Adipose tissue (tissue), 3 donors: Measurements from ENCODE around the gene PKD2. TPM values are rescaled to one million over a fixed set of nuclear protein-coding genes. Genes with fewer than 3 reads are reported as not detected.

ENCODE experiments used
- H3K27ac ChIP-seq: one replicate; pipeline ENCODE4 v1.5.1; 2013; ENCODE audit warnings: low read depth, low read length
- WGBS, 3 donors: extraction: QIAGEN DNeasy Blood & Tissue Kit; methylation state at CpG; one replicate each; pipeline ENCODE4 v1.1.7; 2013; 5-methylcytosine and 5-hydroxymethylcytosine counted together
- polyA plus RNA-seq, 3 donors: library from polyadenylated mRNA; stranded (reverse); fragments of 200-250 nt; gene quantifications; one replicate each; pipeline ENCODE4 v1.2.3, GENCODE V29; 2013
- donor health status: healthy with polysubstance abuse.
- donor health status: Bipolar disorder and iron deficiency.
- donor health status: healthy.

The PKD2 gene
- polyA plus RNA-seq: 10 to 100 TPM in 2 of 3 donors, 1 to 10 TPM in 1; 7.3 to 26.2 (median 17.8) TPM

DNA sequence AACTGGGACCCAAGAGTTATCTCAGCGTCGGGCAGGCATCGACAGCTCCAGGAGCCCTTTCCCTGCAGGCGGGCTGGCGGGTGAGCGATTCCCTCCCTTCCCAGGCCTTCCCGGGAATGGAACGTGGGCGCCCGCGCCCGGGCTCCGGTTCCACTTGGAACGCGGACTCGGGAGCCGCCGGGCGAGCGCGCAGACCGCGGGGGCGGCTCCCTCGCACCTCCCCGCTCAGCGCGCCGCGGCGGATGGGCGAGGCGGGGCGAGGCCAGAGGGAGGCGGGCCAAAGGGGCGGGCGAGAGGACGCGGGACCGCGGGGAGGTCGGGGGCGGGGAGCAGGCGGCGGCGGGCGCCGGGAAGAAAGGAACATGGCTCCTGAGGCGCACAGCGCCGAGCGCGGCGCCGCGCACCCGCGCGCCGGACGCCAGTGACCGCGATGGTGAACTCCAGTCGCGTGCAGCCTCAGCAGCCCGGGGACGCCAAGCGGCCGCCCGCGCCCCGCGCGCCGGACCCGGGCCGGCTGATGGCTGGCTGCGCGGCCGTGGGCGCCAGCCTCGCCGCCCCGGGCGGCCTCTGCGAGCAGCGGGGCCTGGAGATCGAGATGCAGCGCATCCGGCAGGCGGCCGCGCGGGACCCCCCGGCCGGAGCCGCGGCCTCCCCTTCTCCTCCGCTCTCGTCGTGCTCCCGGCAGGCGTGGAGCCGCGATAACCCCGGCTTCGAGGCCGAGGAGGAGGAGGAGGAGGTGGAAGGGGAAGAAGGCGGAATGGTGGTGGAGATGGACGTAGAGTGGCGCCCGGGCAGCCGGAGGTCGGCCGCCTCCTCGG, at the start of gene PKD2:
Gene PKD2 (plus strand): TSS at position 332 of the 818 bp plus-strand sequence. CDS start 99 bp downstream, at position 431.
- WGBS, 3 donors: 0 to 1% (median 1%) methylated on average over 35 to 115 of the region's 116 CpGs
- peak within 1 kb of the TSS; percentile 19 for H3K27ac ChIP-seq

DNA sequence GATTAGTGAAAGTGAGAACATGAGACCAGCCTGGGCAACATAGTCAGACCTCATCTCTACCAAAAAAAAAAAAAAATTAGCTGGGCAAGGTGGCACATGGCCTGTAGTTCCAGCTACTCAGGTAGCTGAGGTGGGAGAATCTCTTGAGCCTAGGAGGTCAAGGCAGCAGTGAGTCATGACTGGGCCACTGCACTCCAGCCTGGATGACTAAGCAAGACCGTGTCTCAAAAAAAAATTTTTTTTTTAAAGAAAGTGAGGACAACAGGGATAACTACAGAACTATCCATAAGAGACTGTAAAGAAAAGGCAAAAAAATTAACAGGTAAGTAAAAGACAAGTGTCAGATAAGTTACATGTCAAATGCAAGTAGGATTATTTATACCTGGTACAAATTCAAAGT, 45.4 kb upstream of the PKD2 start:
- no peak overlapping the region for H3K27ac ChIP-seq
- 40 to 71% (median 49%) methylated on average over 1 of the region's 1 CpG for WGBS, 3 donors

DNA sequence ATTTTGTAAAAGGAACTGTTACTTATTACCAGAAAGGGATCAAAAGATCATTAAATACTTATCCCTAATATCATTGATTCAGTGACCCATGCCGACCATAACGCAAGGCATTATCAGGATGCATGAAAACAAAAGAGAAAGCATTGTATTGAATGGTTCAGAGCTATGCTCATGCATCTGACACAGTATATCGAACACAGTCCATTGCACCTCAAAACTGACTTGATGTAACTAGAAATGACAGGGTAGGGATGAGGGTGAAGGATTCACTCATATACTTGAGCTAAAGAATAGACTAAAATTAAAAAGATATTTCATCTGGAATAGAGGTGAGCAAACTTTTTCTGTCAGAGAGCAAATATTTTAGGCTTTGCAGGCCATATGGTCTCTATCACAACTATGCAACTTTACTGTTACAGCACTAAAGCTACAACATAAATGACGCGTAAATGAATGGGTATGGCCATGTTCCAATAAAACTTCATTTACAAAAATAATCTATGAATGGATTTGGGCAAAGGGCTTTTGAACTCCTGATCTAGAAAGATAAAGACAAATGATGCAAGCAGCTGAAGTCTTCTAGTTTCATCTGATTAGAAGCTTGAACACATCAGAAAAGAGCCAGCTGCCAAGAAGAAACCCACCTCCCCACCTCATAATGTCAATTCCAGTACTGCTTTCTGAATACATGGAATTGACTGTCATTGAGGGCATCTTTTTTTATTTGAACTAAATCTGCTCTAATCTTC, 44.9 kb upstream of the PKD2 start:
- WGBS, 3 donors: 73 to 80% (median 77%) methylated on average over 5 of the region's 5 CpGs
- no peak overlapping the region for H3K27ac ChIP-seq

DNA sequence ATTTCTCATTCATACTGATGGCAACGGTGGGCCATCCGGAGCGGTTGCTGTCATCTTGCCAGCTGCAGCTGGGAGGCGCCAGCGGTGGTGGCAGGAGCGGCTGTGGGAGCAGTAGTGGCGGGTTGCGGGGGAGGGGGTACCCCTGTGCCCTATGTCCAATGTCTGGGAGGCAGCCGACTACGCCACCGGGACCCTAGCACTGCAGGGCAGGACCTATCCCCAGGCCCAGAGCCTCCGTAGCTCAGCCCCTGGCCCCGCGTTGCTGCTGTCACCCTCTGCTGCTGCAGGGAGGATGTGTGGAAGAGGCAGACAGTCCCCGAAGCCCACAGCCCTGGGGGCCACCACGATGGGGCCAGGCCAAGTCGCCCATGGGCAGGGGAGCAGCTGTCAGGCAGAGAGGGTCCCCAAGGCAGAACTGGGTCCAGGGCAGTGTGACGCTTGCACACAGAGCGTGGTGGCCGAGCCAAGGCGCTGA, 41.9 kb upstream of the PKD2 start:
- H3K27ac ChIP-seq: no peak overlapping the region
- 93 to 96% (median 94%) methylated on average over 20 to 21 of the region's 21 CpGs for WGBS, 3 donors

DNA sequence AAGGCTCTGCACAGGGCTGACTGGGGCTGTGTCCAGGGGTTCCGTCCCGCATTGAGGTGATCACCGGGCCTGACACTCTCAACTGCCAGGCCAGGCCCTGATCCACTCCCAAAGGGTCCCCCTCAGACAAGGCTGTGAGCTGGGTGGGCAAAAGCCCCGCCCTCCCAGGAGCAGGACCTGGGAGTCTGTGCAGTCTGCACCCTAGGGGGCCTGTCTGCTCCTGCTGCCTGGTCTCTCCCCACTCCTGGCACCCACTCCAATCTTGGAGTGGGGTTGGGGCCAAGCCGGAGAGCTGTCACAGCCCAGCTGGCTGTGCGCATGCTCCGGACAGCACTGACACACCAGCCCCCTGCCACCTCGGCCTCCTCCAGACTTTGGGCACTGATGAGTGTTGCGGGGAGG, 41.3 kb upstream of the PKD2 start:
- 92 to 97% (median 95%) methylated on average over 9 of the region's 9 CpGs for WGBS, 3 donors
- no peak overlapping the region for H3K27ac ChIP-seq

DNA sequence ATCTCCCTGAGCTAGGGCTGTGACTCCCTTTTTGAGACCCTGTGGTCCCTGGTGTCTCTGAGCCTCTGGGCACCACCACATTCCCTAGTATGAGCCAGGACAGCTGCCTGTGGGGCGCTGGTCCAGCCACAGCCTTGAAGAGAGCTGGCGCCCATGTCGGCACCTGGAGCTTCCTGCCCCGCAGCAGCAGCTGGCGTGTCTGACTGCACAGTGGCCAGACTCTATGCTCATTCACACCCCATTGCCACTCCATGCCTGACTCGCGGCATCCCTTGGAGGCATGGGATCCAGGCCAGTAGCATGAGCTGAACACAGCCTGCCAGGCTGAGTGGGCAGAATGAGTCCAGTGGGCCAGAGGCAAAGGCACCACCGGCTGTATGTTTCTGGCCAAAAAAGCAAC, 40.2 kb upstream of the PKD2 start:
- no peak overlapping the region for H3K27ac ChIP-seq
- WGBS, 3 donors: 90 to 96% (median 93%) methylated on average over 8 of the region's 8 CpGs

DNA sequence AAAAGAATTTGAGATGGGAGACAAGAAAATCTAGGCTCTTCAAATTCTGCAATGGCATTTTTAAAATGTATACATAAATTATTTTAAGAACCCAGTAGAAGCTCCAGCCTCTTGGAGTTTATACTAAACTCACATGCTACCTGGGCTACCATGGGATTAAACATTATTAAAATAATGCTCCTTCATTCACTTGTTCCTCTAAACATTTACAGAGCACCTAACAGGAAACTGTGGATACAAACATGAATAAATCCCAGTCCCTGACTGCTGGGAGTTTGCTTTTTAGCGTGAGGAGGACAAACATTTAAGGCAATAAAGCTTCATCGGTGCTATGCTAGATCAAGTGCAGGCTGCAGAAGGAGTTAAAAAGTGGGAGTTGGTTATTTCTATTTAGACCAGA, 37.3 kb upstream of the PKD2 start:
- 53 to 86% (median 74%) methylated on average over 2 of the region's 2 CpGs for WGBS, 3 donors
- no peak overlapping the region for H3K27ac ChIP-seq

DNA sequence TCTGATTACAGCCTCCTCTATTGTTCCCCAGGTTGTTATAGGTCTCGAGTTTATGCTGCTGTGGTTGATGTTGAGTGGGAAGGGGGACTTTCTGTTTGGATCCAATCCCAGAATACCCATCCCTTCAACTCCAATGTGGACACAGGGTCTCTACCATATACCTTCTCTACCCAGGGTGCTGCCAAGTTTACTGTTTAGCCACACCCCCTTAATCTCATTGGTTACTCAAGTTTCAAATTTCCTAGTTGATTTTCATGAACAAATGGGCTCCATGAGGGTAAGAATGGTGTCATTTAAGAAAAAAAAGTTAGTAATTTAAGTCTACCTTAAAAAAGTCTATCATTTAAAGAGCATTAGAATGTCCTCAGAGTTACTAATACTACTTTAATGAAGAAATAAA, 35.6 kb upstream of the PKD2 start:
- 41 to 89% (median 46%) methylated on average over 1 of the region's 1 CpG for WGBS, 3 donors
- H3K27ac ChIP-seq: no peak overlapping the region

DNA sequence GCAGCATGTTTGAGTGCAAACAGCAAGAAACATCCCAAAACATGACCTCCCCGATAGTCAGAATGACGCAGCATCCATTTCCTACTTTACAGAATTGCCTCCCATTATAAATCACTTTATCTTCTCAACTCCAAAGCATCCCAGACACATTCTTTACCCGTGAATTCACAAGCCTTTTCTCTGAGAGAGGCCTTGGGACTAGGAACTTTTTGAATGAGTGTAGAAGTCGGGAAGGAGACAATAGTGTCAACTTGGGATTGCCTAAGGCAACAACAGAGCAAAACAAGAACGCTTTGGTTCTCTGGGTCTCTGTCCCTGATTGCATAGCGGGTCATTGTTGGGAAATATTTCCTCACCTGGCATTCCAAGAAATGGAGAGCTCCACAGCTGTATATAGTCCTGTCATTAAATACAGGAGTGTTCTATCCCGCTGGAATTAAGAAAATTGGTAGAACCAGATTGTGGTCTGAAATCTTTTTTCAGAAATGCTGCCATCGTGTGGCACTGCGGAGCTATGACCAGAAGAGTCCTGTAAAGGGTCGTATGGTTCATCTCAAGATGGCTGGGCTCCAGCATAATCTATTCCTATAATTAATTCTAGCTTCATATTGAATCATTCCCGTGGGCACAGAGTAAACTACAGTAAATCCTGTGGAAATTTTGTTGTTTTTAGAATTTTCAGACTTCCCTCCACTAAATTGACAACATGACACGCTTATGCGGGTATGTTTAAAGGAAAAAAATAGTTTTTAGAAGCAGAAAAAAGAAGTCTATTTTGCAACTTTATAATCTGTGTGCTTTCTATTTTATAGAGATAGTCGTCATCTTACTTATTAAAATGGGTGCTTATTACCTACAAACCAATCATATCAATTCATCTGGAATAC, 33.9 kb upstream of the PKD2 start:
- 27 to 30% (median 28%) methylated on average over 14 of the region's 14 CpGs for WGBS, 3 donors
- H3K27ac ChIP-seq: no peak overlapping the region

DNA sequence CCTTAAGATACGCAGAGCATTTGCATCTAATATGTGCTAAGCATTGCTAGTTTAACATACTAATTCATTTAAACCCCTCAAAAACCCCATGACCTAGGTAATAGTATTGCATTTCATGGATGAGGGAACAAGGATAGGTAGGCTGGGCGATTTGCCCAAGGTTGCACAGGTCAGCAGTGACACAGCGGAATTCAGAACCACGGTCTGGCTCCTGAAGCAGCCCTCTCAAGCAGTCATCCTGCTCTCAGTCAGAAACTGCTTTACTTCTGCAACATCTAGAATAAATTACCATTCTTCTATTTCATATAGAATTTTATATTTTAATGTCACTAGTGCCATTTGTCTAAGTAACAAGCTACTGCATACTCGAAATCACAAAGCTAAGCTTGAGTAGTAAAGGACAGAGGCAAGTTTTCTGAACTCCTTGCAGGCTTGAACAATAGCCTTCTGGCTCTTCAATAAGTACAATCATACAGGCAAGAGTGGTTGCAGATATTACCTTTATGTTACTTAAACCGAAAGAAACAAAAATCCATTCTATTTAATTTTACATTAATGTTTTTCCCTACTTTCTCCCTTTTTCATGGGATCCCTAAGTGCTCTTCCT, 32.5 kb upstream of the PKD2 start:
- 48 to 61% (median 55%) methylated on average over 6 of the region's 6 CpGs for WGBS, 3 donors
- H3K27ac ChIP-seq: no peak overlapping the region

DNA sequence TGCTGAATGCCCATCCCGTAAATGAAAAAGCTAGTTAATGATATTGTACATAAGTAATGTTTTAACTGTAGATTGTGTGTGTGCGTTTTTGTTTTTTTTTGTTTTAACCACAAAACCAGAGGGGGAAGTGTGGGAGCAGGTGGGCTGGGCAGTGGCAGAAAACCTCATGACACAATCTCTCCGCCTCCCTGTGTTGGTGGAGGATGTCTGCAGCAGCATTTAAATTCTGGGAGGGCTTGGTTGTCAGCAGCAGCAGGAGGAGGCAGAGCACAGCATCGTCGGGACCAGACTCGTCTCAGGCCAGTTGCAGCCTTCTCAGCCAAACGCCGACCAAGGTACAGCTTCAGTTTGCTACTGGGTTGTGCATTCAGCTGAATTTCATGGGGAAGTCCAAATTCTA, 32.0 kb upstream of the PKD2 start, which contains the start of gene SPP1:
Gene SPP1 (plus strand): TSS at position 249 of the 400 bp plus-strand sequence. CDS start 1,182 bp downstream, outside the sequence.
- no peak within 1 kb of the TSS for H3K27ac ChIP-seq
- 22 to 37% (median 30%) methylated on average over 8 of the region's 8 CpGs for WGBS, 3 donors

DNA sequence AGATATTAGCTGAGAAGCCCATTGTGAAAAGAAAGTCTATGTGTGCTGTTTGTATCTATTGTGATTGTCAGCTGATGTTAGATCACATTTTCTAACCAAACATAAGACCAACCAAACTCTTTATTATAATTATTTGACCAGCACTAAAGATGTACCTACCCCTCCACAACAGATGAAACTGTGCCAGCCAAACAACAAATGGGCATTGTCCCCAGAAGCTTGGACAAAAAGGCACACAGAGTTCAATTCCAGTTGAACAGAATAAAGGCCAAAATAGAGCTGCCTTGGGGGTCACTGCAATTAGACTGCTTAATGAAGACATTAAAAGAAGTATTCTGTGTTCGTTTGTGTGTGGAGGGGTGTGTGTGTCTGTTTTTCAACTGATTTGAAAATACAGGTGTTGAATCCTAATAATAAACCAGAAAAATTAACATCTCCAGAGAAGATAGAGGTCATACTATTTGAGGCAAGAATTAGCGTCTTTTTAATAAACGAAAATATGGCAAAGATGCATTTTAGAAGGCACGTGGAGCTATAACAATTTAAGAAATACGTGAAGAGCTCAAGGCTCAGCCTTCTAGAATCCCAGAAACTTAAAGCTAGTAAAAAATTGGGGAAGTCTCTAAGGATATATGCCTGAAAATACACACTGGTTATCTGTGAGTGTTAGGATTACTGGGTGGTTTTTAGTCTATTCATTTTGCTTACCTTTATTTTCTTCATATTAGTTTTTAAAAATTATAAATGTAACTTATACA, 29.7 kb upstream of the PKD2 start:
- WGBS, 3 donors: 72 to 94% (median 91%) methylated on average over 5 of the region's 5 CpGs
- H3K27ac ChIP-seq: no peak overlapping the region

DNA sequence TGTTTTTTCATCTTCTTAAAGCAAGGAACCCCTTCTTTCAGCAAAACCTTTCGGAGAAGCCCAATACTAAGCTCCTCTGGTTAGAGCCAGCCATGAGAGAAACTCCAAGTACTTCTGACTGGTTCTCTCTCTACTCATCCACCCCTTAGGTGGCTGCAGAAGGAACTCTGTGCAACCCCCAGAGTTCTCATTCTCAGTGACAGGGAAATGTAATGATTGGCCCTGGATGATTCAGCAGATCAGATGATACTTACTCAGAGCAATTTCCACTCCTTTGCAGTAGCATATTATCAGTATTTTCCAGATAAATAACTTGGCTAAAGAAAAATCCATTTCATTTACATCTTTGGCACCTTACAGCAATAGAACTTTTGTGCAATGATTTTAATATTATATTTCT, 28.8 kb upstream of the PKD2 start:
- WGBS, 3 donors: 90 to 100% (median 95%) methylated on average over 1 of the region's 1 CpG

DNA sequence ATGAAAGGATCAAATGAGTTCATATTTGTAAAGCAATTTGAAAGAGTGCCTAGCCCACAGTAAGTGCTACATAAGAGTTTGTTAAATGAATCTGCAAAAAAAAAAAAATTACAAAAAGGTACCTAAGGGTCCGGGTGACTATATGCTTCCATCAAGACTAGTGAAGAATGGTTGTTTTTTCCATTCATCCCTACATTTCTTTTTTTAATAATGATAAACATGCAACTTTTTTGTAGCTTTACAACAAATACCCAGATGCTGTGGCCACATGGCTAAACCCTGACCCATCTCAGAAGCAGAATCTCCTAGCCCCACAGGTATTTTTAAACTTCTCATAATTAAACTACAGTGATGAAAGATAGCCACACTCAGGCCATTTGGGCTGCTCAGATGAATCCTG, 27.6 kb upstream of the PKD2 start:
- 75 to 97% (median 91%) methylated on average over 1 of the region's 1 CpG for WGBS, 3 donors
- no peak overlapping the region for H3K27ac ChIP-seq

More for the DNA sequence above, 28.8 kb upstream of the PKD2 start:
- no peak overlapping the region for H3K27ac ChIP-seq

DNA sequence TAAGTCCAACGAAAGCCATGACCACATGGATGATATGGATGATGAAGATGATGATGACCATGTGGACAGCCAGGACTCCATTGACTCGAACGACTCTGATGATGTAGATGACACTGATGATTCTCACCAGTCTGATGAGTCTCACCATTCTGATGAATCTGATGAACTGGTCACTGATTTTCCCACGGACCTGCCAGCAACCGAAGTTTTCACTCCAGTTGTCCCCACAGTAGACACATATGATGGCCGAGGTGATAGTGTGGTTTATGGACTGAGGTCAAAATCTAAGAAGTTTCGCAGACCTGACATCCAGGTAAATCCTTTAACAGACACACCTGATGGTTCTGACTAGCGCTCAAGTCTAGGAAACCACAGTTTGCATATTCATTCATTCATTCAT, 25.9 kb upstream of the PKD2 start:
- WGBS, 3 donors: 87 to 95% (median 91%) methylated on average over 8 of the region's 8 CpGs
- no peak overlapping the region for H3K27ac ChIP-seq

DNA sequence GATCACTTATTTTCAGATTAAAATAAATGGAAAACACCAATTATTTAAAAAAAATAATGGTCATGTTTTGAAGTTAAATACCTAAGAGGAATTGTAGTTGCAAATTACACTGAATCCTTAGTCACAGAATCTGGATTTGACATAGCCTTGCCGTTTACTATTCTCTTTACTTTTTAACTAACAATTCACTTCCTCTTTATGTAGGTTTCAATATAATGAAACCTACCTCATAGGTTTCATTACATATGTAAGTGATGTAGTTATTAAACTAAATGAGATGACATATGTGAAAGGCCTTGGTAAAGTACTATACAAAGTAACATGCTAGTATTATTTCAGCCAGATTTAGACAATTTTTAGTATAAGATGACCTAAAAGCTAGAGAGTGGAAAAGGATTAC, 25.4 kb upstream of the PKD2 start:
- 64 to 69% (median 68%) methylated on average over 1 of the region's 1 CpG for WGBS, 3 donors
- H3K27ac ChIP-seq: no peak overlapping the region

DNA sequence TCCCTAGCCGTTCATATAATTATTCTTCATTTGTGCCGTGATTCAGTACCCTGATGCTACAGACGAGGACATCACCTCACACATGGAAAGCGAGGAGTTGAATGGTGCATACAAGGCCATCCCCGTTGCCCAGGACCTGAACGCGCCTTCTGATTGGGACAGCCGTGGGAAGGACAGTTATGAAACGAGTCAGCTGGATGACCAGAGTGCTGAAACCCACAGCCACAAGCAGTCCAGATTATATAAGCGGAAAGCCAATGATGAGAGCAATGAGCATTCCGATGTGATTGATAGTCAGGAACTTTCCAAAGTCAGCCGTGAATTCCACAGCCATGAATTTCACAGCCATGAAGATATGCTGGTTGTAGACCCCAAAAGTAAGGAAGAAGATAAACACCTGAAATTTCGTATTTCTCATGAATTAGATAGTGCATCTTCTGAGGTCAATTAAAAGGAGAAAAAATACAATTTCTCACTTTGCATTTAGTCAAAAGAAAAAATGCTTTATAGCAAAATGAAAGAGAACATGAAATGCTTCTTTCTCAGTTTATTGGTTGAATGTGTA, 24.9 kb upstream of the PKD2 start:
- no peak overlapping the region for H3K27ac ChIP-seq
- WGBS, 3 donors: 85 to 89% (median 89%) methylated on average over 13 of the region's 13 CpGs
